ENCODE data around the gene RBPJ. TPM values are rescaled to one million over a fixed set of nuclear protein-coding genes. Genes with fewer than 3 reads are reported as not detected.

Gene RBPJ
- total RNA-seq, 2 donors from 2014 or later, result 31.4 to 41.0 TPM

DNA sequence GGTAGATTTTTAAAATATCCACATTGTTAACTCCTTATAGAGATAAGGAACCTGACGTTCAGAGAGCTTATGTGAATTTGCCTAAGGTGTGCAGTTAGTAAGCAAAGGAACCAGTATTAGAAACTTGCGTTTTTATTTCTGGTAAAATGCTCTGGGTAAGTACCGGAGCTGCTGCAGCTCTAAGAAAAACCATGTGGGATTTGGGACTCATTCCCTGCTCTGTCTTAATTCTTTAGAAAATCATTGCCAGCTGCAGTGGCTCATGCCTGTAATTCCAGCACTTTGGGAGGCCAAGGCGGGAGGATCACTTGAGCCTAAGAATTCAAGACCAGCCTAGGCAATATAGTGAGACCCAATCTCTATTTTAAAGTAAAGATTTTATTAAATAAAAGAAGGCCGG, 163.7 kb downstream of the RBPJ start:
- H3K36me3 ChIP-seq, result no peaks in the 10 kb centered on the region
- DNase-seq (ENCODE audit: low spot score), result no peak
- no peak overlapping the region for H3K27ac ChIP-seq
- no peaks in the 10 kb centered on the region for H3K9me3 ChIP-seq
- no peaks in the 10 kb centered on the region for H3K27me3 ChIP-seq
- TF ChIP-seq, protein P1, sequence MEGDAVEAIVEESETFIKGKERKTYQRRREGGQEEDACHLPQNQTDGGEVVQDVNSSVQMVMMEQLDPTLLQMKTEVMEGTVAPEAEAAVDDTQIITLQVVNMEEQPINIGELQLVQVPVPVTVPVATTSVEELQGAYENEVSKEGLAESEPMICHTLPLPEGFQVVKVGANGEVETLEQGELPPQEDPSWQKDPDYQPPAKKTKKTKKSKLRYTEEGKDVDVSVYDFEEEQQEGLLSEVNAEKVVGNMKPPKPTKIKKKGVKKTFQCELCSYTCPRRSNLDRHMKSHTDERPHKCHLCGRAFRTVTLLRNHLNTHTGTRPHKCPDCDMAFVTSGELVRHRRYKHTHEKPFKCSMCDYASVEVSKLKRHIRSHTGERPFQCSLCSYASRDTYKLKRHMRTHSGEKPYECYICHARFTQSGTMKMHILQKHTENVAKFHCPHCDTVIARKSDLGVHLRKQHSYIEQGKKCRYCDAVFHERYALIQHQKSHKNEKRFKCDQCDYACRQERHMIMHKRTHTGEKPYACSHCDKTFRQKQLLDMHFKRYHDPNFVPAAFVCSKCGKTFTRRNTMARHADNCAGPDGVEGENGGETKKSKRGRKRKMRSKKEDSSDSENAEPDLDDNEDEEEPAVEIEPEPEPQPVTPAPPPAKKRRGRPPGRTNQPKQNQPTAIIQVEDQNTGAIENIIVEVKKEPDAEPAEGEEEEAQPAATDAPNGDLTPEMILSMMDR (IDR thresholded peaks at IDR 0.05), result no peak
- no peaks in the 10 kb centered on the region for H3K4me1 ChIP-seq
- H3K4me3 ChIP-seq, result no peak overlapping the region

Other genes starting within 250 kb of the RBPJ start
- not detected for gene CCKAR, start 169.5 kb downstream of the RBPJ start, total RNA-seq

All from right atrium auricular region (tissue), 2 donors.